ENCODE results near the gene DDX51. TPM values are rescaled to one million over a fixed set of nuclear protein-coding genes. Genes with fewer than 3 reads are reported as not detected.

DDX51 gene
- total RNA-seq, 1 experiment from 2014 or later: 26.7 TPM

DNA sequence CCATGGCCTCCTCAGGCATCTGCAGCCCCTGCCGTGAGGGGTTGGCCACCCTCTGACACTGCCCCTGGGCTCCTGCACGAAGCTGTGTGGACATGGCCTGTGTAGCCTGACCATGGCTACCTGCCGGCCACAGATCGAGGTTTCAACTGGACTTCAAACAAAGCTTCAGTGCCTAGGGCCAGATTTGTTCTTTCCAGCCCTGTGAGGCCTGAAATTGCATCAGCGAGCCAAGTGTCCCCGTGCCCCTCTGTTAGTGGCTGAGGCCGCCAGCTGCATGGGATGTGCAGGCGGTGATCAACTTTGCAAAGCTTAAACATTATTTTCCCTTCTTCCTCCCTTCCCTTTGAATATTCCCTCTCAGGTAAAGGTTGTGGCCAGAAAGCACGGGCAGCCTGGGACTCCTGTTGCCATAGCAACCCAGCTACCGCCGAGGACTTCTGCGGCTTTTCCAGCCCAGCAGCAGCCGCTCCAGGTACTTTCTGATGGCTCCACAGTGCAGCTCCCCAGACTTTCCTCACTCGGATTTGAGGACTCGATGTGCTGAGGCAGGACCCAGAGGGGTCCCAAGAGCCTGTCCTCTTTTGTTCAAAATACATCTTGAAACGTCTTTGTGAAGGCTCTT, 35.8 kb downstream of the DDX51 start:
- H3K9me2 ChIP-seq (replicated peaks; ENCODE audit: low read length): no peaks in the 10 kb centered on the region
- ChIA-PET POLR2A (ENCODE audit: unreplicated experiment) (no interaction called here), CTCF (no interaction called here)
- H2AFZ ChIP-seq (ENCODE audit: low read length): no peak overlapping the region
- intact Hi-C loops (cut with micrococcal nuclease): no loop called here
- peaks cover 20% of the 10 kb centered on the region for H3K4me1 ChIP-seq (ENCODE audit: insufficient read depth, low read length)
- H3K4me3 ChIP-seq (ENCODE audit: low read length): no peak overlapping the region
- no peak overlapping the region for H3K27ac ChIP-seq (ENCODE audit: low read length)
- H3K9me3 ChIP-seq (ENCODE audit: low read length): no peaks in the 10 kb centered on the region
- H3F3A ChIP-seq (ENCODE audit: low read length, unreplicated experiment): peaks cover 7% of the 10 kb centered on the region
- no peaks in the 10 kb centered on the region for H3K27me3 ChIP-seq (ENCODE audit: low read length)
- DNase-seq (no peak), ATAC-seq (no peak)
- H3K79me2 ChIP-seq (ENCODE audit: low read length): peaks cover 16% of the 10 kb centered on the region
- TF ChIP-seq EZH2 (IDR thresholded peaks at IDR 0.05; ENCODE audit: low read length, unreplicated experiment): no peak
- TF ChIP-seq, protein P1, sequence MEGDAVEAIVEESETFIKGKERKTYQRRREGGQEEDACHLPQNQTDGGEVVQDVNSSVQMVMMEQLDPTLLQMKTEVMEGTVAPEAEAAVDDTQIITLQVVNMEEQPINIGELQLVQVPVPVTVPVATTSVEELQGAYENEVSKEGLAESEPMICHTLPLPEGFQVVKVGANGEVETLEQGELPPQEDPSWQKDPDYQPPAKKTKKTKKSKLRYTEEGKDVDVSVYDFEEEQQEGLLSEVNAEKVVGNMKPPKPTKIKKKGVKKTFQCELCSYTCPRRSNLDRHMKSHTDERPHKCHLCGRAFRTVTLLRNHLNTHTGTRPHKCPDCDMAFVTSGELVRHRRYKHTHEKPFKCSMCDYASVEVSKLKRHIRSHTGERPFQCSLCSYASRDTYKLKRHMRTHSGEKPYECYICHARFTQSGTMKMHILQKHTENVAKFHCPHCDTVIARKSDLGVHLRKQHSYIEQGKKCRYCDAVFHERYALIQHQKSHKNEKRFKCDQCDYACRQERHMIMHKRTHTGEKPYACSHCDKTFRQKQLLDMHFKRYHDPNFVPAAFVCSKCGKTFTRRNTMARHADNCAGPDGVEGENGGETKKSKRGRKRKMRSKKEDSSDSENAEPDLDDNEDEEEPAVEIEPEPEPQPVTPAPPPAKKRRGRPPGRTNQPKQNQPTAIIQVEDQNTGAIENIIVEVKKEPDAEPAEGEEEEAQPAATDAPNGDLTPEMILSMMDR (conservative IDR thresholded peaks at IDR 0.05; ENCODE audit: low read depth, low read length): no peak
- BruUV-seq (replicated peaks): no TSS peak
- peaks cover 5% of the 10 kb centered on the region; the same call in 1 of the 2 replicates for H4K20me1 ChIP-seq (ENCODE audit: low read length)
- H3K36me3 ChIP-seq (ENCODE audit: low read depth, low read length): peaks cover 24% of the 10 kb centered on the region; the same call in 1 of the 2 replicates
- H3K4me2 ChIP-seq (ENCODE audit: low read length): no peak overlapping the region
- H3K9ac ChIP-seq (ENCODE audit: low read length): no peak overlapping the region

DNA sequence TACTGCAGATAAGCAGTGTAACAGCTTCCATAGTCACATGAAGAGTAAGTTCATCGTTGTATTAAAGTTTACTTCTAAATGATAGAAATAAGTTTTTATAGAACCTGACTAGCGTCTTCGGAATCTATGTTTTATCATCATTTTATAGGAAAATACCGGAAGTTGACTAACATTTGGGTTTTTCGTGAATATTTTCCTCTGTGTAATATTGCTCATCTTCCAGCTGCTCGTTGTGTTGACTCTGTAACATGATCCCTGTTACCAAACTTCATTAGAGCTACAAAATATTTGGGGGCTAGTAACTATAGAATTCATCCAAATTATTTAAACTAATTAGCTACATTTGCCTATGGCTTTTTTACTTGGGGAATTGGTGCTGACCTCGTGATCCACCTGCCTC, 37.2 kb downstream of the DDX51 start:
- DNase-seq: peak; percentile 95
- no peaks in the 10 kb centered on the region for H3K27me3 ChIP-seq (ENCODE audit: low read length)
- POLR2A ChIA-PET (ENCODE audit: unreplicated experiment): no interaction called here
- intact Hi-C loops (cut with micrococcal nuclease): loop anchor here (2.0 kb wide), 1 partner anchor 22 kb away; no protein-coding TSS in a partner anchor
- BruUV-seq (replicated peaks): no TSS peak
- no peaks in the 10 kb centered on the region for H3K9me3 ChIP-seq (ENCODE audit: low read length)
- H3K36me3 ChIP-seq (ENCODE audit: low read depth, low read length): peaks cover 22% of the 10 kb centered on the region; the same call in 1 of the 2 replicates
- peaks cover 7% of the 10 kb centered on the region; the same call in 1 of the 2 replicates for H4K20me1 ChIP-seq (ENCODE audit: low read length)
- no peaks in the 10 kb centered on the region for H3K9me2 ChIP-seq (replicated peaks; ENCODE audit: low read length)
- peaks cover 16% of the 10 kb centered on the region for H3K79me2 ChIP-seq (ENCODE audit: low read length)
- peaks cover 7% of the 10 kb centered on the region for H3F3A ChIP-seq (ENCODE audit: low read length, unreplicated experiment)
- no peak overlapping the region for H3K9ac ChIP-seq (ENCODE audit: low read length)
- peak overlapping the region; percentile 36; the same call in 1 of the 2 replicates for H3K4me3 ChIP-seq (ENCODE audit: low read length)
- peak overlapping the region; percentile 69 for H3K4me2 ChIP-seq (ENCODE audit: low read length)
- no peak for TF ChIP-seq EZH2 (IDR thresholded peaks at IDR 0.05; ENCODE audit: low read length, unreplicated experiment)
- TF ChIP-seq, protein P1 (conservative IDR thresholded peaks at IDR 0.05; ENCODE audit: low read depth, low read length): no peak
- TF ChIP-seq EZH2phosphoT487 (IDR thresholded peaks at IDR 0.05; ENCODE audit: borderline replicate concordance, low read length): no peak
- CTCF ChIA-PET: interaction anchor here (0.8 kb wide), 1 partner anchor 112 kb away, joined by 3 read pairs; no protein-coding TSS in a partner anchor
- no peak overlapping the region for H2AFZ ChIP-seq (ENCODE audit: low read length)
- peak overlapping the region; percentile 60 for H3K27ac ChIP-seq (ENCODE audit: low read length)
- ATAC-seq: peak; percentile 91
- H3K4me1 ChIP-seq (ENCODE audit: insufficient read depth, low read length): peaks cover 20% of the 10 kb centered on the region

DNA sequence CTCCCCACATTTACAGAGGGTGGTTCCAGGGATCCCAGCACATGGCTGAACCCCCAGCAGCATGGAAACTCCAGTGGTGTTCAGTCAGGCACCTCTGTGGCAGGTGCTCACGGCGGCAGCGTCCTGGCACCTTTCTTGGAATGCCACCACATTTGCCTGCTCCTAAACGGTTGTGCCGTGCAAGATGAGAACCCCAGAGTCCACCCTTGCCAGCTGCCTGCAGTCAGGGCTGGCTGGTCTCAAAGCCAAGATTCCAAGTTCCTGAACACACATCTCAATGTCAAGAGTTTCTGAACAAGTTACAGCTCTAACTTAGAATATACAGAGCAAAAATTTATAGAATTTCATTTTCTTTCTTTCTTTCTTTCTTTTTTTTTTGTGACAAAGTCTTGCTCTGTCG, 38.7 kb downstream of the DDX51 start:
- Histone ChIP-seq H3K79me2 (ENCODE audit: low read length) (peaks cover 16% of the 10 kb centered on the region), H3K4me2 (ENCODE audit: low read length) (no peak overlapping the region), H3K36me3 (ENCODE audit: low read depth, low read length) (peaks cover 22% of the 10 kb centered on the region; the same call in 1 of the 2 replicates), H3K27ac (ENCODE audit: low read length) (no peak overlapping the region), H3K9me3 (ENCODE audit: low read length) (no peaks in the 10 kb centered on the region), H3K4me3 (ENCODE audit: low read length) (no peak overlapping the region), H2AFZ (ENCODE audit: low read length) (no peak overlapping the region), H3K4me1 (ENCODE audit: insufficient read depth, low read length) (peaks cover 20% of the 10 kb centered on the region), H3K9ac (ENCODE audit: low read length) (no peak overlapping the region), H3K9me2 (replicated peaks; ENCODE audit: low read length) (no peaks in the 10 kb centered on the region), H3F3A (ENCODE audit: low read length, unreplicated experiment) (peaks cover 7% of the 10 kb centered on the region), H4K20me1 (ENCODE audit: low read length) (peaks cover 12% of the 10 kb centered on the region; the same call in 1 of the 2 replicates), H3K27me3 (ENCODE audit: low read length) (no peaks in the 10 kb centered on the region)
- BruUV-seq (replicated peaks): no TSS peak
- intact Hi-C loops (cut with micrococcal nuclease): no loop called here
- ATAC-seq: no peak
- ChIA-PET CTCF (no interaction called here), POLR2A (ENCODE audit: unreplicated experiment) (no interaction called here)
- DNase-seq: no peak
- TF ChIP-seq, protein P1 (conservative IDR thresholded peaks at IDR 0.05; ENCODE audit: low read depth, low read length): no peak
- TF ChIP-seq EZH2phosphoT487 (IDR thresholded peaks at IDR 0.05; ENCODE audit: borderline replicate concordance, low read length) (no peak), EZH2 (IDR thresholded peaks at IDR 0.05; ENCODE audit: low read length, unreplicated experiment) (no peak)

All from PC-3 (cell line).